B cell (primary cell): Measurements from ENCODE around the gene CA5A. TPM values are rescaled to one million over a fixed set of nuclear protein-coding genes. Genes with fewer than 3 reads are reported as not detected.

Source experiments
- ATAC-seq: fragments of 200-7000 bp; cut with Tn5 transposase; one replicate; pipeline ENCODE4 v1.10.0; 2021; ENCODE audit warnings: low read depth, mild to moderate bottlenecking, moderate number of reproducible peaks, moderate library complexity
- CTCF ChIA-PET: fragments of 350-600 bp; sonication (Branson Sonifier 250); formaldehyde crosslinking; loops from one replicate; lab custom pipeline; 2021; ENCODE audit warnings: antibody characterized with exemption, inconsistent platforms; lab: Charles Lee
- POLR2A ChIA-PET: fragments of 350-600 bp; sonication (Branson Sonifier 250); formaldehyde crosslinking; loops from one replicate; lab custom pipeline; 2021; ENCODE audit warnings: antibody characterized with exemption; lab: Charles Lee
- DNase-seq: peaks from one replicate; pipeline ENCODE4 v3.0.0; 2013
- H2AFZ ChIP-seq: 2 replicates; pipeline ENCODE4 v1.6.1; 2012; ENCODE audit warnings: mild to moderate bottlenecking, low read depth, low read length; ENCODE audit not compliant: insufficient read depth, poor library complexity, severe bottlenecking
- H3K27ac ChIP-seq, 2 donors: 1 replicate in 1 of 2; 2 replicates in 1 of 2; pipeline ENCODE4 v1.5.1; 2012 to 2013; ENCODE audit warnings: low read length in 2 of 2, mild to moderate bottlenecking in 2 of 2, moderate library complexity in 1 of 2
- H3K27me3 ChIP-seq, 4 experiments: fragments of 200-600 bp in 1 of 4; sonication (generic) in 1 of 4; replicated peaks in 1 of 4; 1 replicate in 2 of 4; 2 replicates in 2 of 4; pipeline versions ENCODE4 v1.6.1 to v1.7.0; 2013 to 2016; ENCODE audit warnings: low read length in 3 of 4, mild to moderate bottlenecking in 2 of 4, mixed read lengths in 1 of 4, moderate library complexity in 1 of 4; ENCODE audit not compliant: insufficient read depth in 4 of 4, control insufficient read depth in 3 of 4; ENCODE audit errors: control extremely low read depth in 1 of 4
- H3K36me3 ChIP-seq, 2 experiments: replicated peaks in 1 of 2; 1 replicate in 1 of 2; 2 replicates in 1 of 2; pipeline versions ENCODE4 v1.6.1 to v1.7.1; 2013; ENCODE audit warnings: low read length in 1 of 2; ENCODE audit not compliant: insufficient read depth in 2 of 2, control insufficient read depth in 1 of 2; ENCODE audit errors: control extremely low read depth in 1 of 2, extremely low read depth in 1 of 2
- H3K4me1 ChIP-seq, 2 donors: fragments of 200-600 bp in 1 of 2; sonication (generic) in 1 of 2; 1 replicate in 1 of 2; 2 replicates in 1 of 2; pipeline versions ENCODE4 v1.5.1 to v1.6.1; 2013 to 2017; ENCODE audit warnings: low read length in 2 of 2; ENCODE audit not compliant: control insufficient read depth in 2 of 2, insufficient read depth in 2 of 2
- H3K4me2 ChIP-seq: replicated peaks from 2 replicates; pipeline ENCODE3; 2012; ENCODE audit warnings: mild to moderate bottlenecking, low read depth, low read length; ENCODE audit not compliant: poor library complexity, severe bottlenecking
- H3K4me3 ChIP-seq, 5 experiments: fragments of 200-600 bp in 1 of 5; sonication (generic) in 1 of 5; 1 replicate in 3 of 5; 2 replicates in 2 of 5; pipeline versions ENCODE4 v1.5.1 to v1.7.0; 2011 to 2016; ENCODE audit warnings: low read length in 4 of 5, mild to moderate bottlenecking in 4 of 5, low read depth in 2 of 5, control low read depth in 1 of 5, moderate library complexity in 1 of 5; ENCODE audit not compliant: insufficient read depth in 1 of 5; ENCODE audit errors: control extremely low read depth in 1 of 5, extremely low read depth in 1 of 5
- H3K79me2 ChIP-seq: fragments of 200-600 bp; sonication (generic); one replicate; pipeline ENCODE4 v1.6.0; 2016; ENCODE audit warnings: low read length; ENCODE audit not compliant: control insufficient read depth, insufficient read depth
- H3K9ac ChIP-seq: fragments of 200-600 bp; sonication (generic); 2 replicates; pipeline ENCODE4 v1.6.1; 2017; ENCODE audit warnings: mild to moderate bottlenecking, low read length, moderate library complexity
- H3K9me3 ChIP-seq, 3 donors: one replicate each; pipeline versions ENCODE4 v1.6.1 to v1.7.1; 2013; ENCODE audit warnings: low read length in 2 of 3; ENCODE audit not compliant: control insufficient read depth in 2 of 3, insufficient read depth in 1 of 3; ENCODE audit errors: control extremely low read depth in 1 of 3
- H4K20me1 ChIP-seq: 2 replicates; pipeline ENCODE4 v1.6.0; 2012; ENCODE audit warnings: mild to moderate bottlenecking, low read length; ENCODE audit not compliant: insufficient read depth, control insufficient read depth, poor library complexity, severe bottlenecking
- H3K27ac Mint-ChIP-seq: one replicate; pipeline ENCODE4 v1.8.0; 2021; ENCODE audit warnings: mixed read lengths
- H3K27me3 Mint-ChIP-seq: one replicate; pipeline ENCODE4 v1.8.0; 2021; ENCODE audit warnings: mixed read lengths
- H3K4me1 Mint-ChIP-seq: one replicate; pipeline ENCODE4 v1.8.0; 2021; ENCODE audit warnings: mixed read lengths
- H3K4me3 Mint-ChIP-seq: one replicate; pipeline ENCODE4 v1.8.0; 2021; ENCODE audit warnings: mixed read lengths
- H3K9me3 Mint-ChIP-seq: one replicate; pipeline ENCODE4 v1.8.0; 2022; ENCODE audit warnings: mixed read lengths; ENCODE audit not compliant: insufficient read depth
- EZH2 ChIP-seq: IDR thresholded peaks from 2 replicates; pipeline ENCODE4 v1.6.1; 2012; ENCODE audit warnings: borderline replicate concordance, low read depth, mild to moderate bottlenecking, moderate library complexity, low read length; ENCODE audit not compliant: insufficient read depth, poor library complexity, severe bottlenecking
- WGBS: methylation state at CpG from one replicate; pipeline ENCODE4 v1.1.5; 2013; ENCODE audit warnings: missing lambda C conversion rate; ENCODE audit not compliant: insufficient coverage; 5-methylcytosine and 5-hydroxymethylcytosine counted together
- intact Hi-C: fragments of 100-400 bp; cut with micrococcal nuclease; formaldehyde crosslinking; loops from one replicate; pipeline ENCODE4 v1.10.0; 2022
- polyA plus RNA-seq: library from polyadenylated mRNA; depleted of rRNA; stranded (reverse); fragments of >200 nt; gene quantifications from 2 replicates; pipeline ENCODE4 v1.2.3, GENCODE V29; 2012
- total RNA-seq, 2 donors: library from RNA; stranded (reverse); fragments of 120-200 nt in 1 of 2; gene quantifications; 1 replicate in 1 of 2; 2 replicates in 1 of 2; pipeline versions ENCODE4 v1.2.3 to v1.2.4, GENCODE V29; 2013 to 2022
- TF ChIP-seq, protein P1 (sequence below): fragments of 200-600 bp; IDR thresholded peaks from one replicate; pipeline ENCODE4 v1.8.0; 2022; ENCODE audit warnings: antibody characterized with exemption, mild to moderate bottlenecking

The CA5A gene
- total and polyA plus RNA-seq, 2 donors (not counting 1 experiment from before 2014, with no cell fraction given) = 0.27 TPM; not detected in 1

DNA sequence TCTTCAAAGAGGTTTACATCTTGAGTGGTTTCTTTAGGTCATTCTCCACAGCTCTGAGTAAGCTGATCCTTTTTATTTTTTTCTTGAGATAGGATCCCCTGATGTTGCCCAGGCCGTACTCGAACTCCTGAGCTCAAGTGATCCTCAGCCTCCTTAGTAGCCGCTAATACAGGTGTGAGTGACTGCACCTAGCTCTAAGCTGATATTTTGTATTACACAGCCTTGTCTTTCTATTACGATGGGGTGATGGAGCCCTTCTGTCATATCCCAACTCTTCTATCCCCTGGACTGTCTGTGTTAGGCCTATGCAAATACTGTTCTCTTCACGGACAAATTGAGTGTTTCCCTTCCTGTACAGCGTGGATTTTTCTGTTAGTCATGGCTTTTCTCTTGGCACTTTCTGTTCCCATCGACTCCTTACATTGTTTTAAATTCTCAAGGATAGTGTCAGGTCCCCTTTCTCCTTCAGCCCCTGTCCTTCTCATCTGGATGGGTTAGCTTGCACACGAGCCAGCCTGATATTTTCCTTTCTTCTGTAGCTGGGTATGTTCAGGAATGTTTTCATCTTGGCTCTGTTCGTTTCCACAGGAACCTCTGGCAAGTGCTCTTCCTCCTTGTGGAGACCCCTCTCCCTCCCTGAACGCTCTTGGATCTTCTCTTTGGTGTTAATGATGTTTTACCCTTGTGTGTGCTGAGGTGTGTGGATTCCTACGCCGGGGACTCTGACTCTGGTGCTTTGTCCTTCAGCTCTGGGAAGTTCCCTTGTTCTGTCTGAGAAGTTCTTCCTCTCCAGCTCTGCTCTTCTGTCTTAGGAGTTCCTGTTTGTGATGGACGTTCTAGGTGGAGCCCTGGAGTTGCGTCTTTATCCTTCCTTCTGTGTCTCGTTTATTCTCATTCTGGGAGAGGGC lies 17.2 kb upstream of the CA5A start:
- H3K4me2 ChIP-seq = no peak overlapping the region
- no peak for DNase-seq
- intact Hi-C loops = no loop called here
- no peak overlapping the region for H3K4me3 ChIP-seq
- H3K27me3 ChIP-seq = no peaks in the 10 kb centered on the region
- H3K27me3 Mint-ChIP-seq = no peaks in the 10 kb centered on the region
- CTCF ChIA-PET = interaction anchor here (1.0 to 1.7 kb wide), 4 partner anchors 174 to 484 kb away, joined by 3 to 6 read pairs (median 3); no protein-coding TSS in a partner anchor
- H3K27ac Mint-ChIP-seq = peak overlapping the region; percentile 74
- H3K79me2 ChIP-seq = peaks cover 61% of the 10 kb centered on the region
- peak overlapping the region; percentile 77 for H3K4me3 Mint-ChIP-seq
- no peaks in the 10 kb centered on the region for H3K9me3 ChIP-seq
- H3K36me3 ChIP-seq = peaks cover 0 to 32% of the 10 kb centered on the region in 2 experiments
- H2AFZ ChIP-seq = no peak overlapping the region
- TF ChIP-seq, protein P1, sequence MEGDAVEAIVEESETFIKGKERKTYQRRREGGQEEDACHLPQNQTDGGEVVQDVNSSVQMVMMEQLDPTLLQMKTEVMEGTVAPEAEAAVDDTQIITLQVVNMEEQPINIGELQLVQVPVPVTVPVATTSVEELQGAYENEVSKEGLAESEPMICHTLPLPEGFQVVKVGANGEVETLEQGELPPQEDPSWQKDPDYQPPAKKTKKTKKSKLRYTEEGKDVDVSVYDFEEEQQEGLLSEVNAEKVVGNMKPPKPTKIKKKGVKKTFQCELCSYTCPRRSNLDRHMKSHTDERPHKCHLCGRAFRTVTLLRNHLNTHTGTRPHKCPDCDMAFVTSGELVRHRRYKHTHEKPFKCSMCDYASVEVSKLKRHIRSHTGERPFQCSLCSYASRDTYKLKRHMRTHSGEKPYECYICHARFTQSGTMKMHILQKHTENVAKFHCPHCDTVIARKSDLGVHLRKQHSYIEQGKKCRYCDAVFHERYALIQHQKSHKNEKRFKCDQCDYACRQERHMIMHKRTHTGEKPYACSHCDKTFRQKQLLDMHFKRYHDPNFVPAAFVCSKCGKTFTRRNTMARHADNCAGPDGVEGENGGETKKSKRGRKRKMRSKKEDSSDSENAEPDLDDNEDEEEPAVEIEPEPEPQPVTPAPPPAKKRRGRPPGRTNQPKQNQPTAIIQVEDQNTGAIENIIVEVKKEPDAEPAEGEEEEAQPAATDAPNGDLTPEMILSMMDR = no peak
- TF ChIP-seq EZH2 = no peak
- ATAC-seq = no peak
- peaks cover 29% of the 10 kb centered on the region for H4K20me1 ChIP-seq
- no peak overlapping the region for H3K9ac ChIP-seq
- peaks cover 72% of the 10 kb centered on the region for H3K4me1 Mint-ChIP-seq
- H3K4me1 ChIP-seq = peaks cover 53 to 81% of the 10 kb centered on the region in 2 donors
- H3K27ac ChIP-seq = peak overlapping the region; percentile 53 to 87
- POLR2A ChIA-PET = interaction anchor here (0.9 to 1.1 kb wide), 2 partner anchors 14 to 499 kb away, joined by 3 read pairs; no protein-coding TSS in a partner anchor
- no peaks in the 10 kb centered on the region for H3K9me3 Mint-ChIP-seq
- WGBS = 82% methylated on average over 10 of the region's 15 CpGs

DNA sequence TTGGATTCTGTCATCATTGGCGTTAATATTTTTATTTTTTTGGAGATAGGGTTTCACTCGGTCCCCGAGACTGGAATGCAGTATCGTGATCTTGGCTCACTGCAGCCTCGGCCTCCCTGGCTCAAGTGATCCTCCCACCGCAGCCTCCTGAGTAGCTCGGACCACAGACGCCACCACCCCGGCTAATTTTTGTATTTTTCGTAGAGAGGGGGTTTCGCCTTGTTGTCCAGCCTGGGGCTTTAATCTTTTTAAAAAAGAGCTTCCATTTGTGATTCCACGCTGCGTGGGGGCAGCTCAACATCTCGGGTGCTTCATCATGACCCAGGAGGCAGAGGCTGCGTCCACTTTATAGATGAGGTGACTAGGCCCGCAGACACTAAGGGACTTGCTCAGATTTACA lies 16.4 kb upstream of the CA5A start:
- POLR2A ChIA-PET = interaction anchor here (0.9 kb wide), 1 partner anchor 499 kb away, joined by 3 read pairs; no protein-coding TSS in a partner anchor
- Histone ChIP-seq H3K9ac (no peak overlapping the region), H3K4me1 (peaks cover 60 to 81% of the 10 kb centered on the region in 2 donors), H3K4me3 (peak overlapping the region in 1 of 5 experiments; percentile 79), H4K20me1 (peaks cover 21% of the 10 kb centered on the region), H3K4me2 (peak overlapping the region; percentile 85), H3K36me3 (peaks cover 0 to 26% of the 10 kb centered on the region in 2 experiments), H3K27me3 (no peaks in the 10 kb centered on the region), H3K27ac (peak overlapping the region in 1 of 2 donors; percentile 90), H2AFZ (no peak overlapping the region), H3K79me2 (peaks cover 53% of the 10 kb centered on the region), H3K9me3 (no peaks in the 10 kb centered on the region)
- peak overlapping the region; percentile 37 for H3K27ac Mint-ChIP-seq
- H3K4me3 Mint-ChIP-seq = peak overlapping the region; percentile 89
- CTCF ChIA-PET = interaction anchor here (1.0 to 1.7 kb wide), 2 partner anchors 174 to 477 kb away, joined by 3 to 6 read pairs; no protein-coding TSS in a partner anchor
- TF ChIP-seq, protein P1 = no peak
- no peak for TF ChIP-seq EZH2
- DNase-seq = no peak
- ATAC-seq = no peak
- H3K9me3 Mint-ChIP-seq = no peaks in the 10 kb centered on the region
- peaks cover 75% of the 10 kb centered on the region for H3K4me1 Mint-ChIP-seq
- no peaks in the 10 kb centered on the region for H3K27me3 Mint-ChIP-seq
- 99% methylated on average over 9 of the region's 16 CpGs for WGBS
- intact Hi-C loops = no loop called here
